Colonic mucosa (tissue), 4 donors: Measurements from ENCODE around the gene SH3TC1. TPM values are rescaled to one million over a fixed set of nuclear protein-coding genes. Genes with fewer than 3 reads are reported as not detected.

Source experiments
- DNase-seq: peaks from one replicate; pipeline ENCODE4 v3.0.0-alpha.2; 2020
- H3K27ac ChIP-seq: fragments of 200-600 bp; one replicate; pipeline ENCODE4 v1.8.0; 2021
- H3K27me3 ChIP-seq: fragments of 200-600 bp; one replicate; pipeline ENCODE4 v1.8.0; 2021
- H3K36me3 ChIP-seq: fragments of 200-600 bp; one replicate; pipeline ENCODE4 v1.8.0; 2021
- H3K4me1 ChIP-seq: fragments of 200-600 bp; one replicate; pipeline ENCODE4 v1.8.0; 2021; ENCODE audit warnings: mild to moderate bottlenecking
- H3K4me3 ChIP-seq: fragments of 200-600 bp; one replicate; pipeline ENCODE4 v1.8.0; 2021
- H3K9ac ChIP-seq, 2 donors: one replicate each; pipeline ENCODE4 v1.7.0; 2013; ENCODE audit warnings: control low read depth in 2 of 2, low read depth in 2 of 2, low read length in 2 of 2
- H3K9me3 ChIP-seq: fragments of 200-600 bp; one replicate; pipeline ENCODE4 v1.8.0; 2021
- CTCF ChIP-seq: fragments of 200-600 bp; IDR thresholded peaks from one replicate; pipeline ENCODE4 v1.8.0; 2022; ENCODE audit warnings: antibody characterized with exemption, mild to moderate bottlenecking
- intact Hi-C: fragments of 100-400 bp; cut with DNase I; formaldehyde crosslinking; loops from one replicate; pipeline ENCODE4 v1.14.1; 2022
- total RNA-seq, 2 donors: library from RNA; stranded (reverse); fragmentation: NEBNext Ultra II Directional in 1 of 2; extraction: Animal tissue kit (Norgen Biotek cat#: 25700) in 1 of 2; gene quantifications; one replicate each; pipeline ENCODE4 v1.2.1, GENCODE V29; 2021
- donor health status: healthy.
- donor health status: DM: no; HTN: no; CAD: no.
- donor health status: DM: no; HTN: no; CAD: no.

The SH3TC1 gene
- total RNA-seq, 2 donors from 2014 or later = 10.8 to 22.5 TPM

- no peaks in the 10 kb centered on the region for H3K4me1 ChIP-seq
- no peak overlapping the region for H3K27ac ChIP-seq
- intact Hi-C loops = no loop called here
- H3K27me3 ChIP-seq = no peaks in the 10 kb centered on the region
- no peaks in the 10 kb centered on the region for H3K36me3 ChIP-seq
- DNase-seq = no peak
- no peak overlapping the region for H3K9ac ChIP-seq
- no peak for TF ChIP-seq CTCF
- H3K4me3 ChIP-seq = no peak overlapping the region
- no peaks in the 10 kb centered on the region for H3K9me3 ChIP-seq
Measured at GRCh38 chr4:8278009-8278395, 78.9 kb downstream of the SH3TC1 start.

- Histone ChIP-seq H3K36me3 (no peaks in the 10 kb centered on the region), H3K9me3 (no peaks in the 10 kb centered on the region), H3K4me1 (no peaks in the 10 kb centered on the region), H3K9ac (no peak overlapping the region), H3K27me3 (no peaks in the 10 kb centered on the region), H3K27ac (no peak overlapping the region), H3K4me3 (no peak overlapping the region)
- intact Hi-C loops = no loop called here
- TF ChIP-seq CTCF = no peak
- no peak for DNase-seq
Measured at GRCh38 chr4:8278421-8279287, 79.6 kb downstream of the SH3TC1 start.

- no peaks in the 10 kb centered on the region for H3K36me3 ChIP-seq
- no peaks in the 10 kb centered on the region for H3K9me3 ChIP-seq
- no peak overlapping the region for H3K9ac ChIP-seq
- intact Hi-C loops = no loop called here
- no peaks in the 10 kb centered on the region for H3K27me3 ChIP-seq
- no peak for TF ChIP-seq CTCF
- DNase-seq = no peak
- H3K4me1 ChIP-seq = no peaks in the 10 kb centered on the region
- no peak overlapping the region for H3K27ac ChIP-seq
- no peak overlapping the region for H3K4me3 ChIP-seq
Measured at GRCh38 chr4:8279321-8280157, 80.4 kb downstream of the SH3TC1 start.

- no peak overlapping the region for H3K27ac ChIP-seq
- H3K9me3 ChIP-seq = no peaks in the 10 kb centered on the region
- no peak overlapping the region for H3K4me3 ChIP-seq
- H3K36me3 ChIP-seq = no peaks in the 10 kb centered on the region
- no peaks in the 10 kb centered on the region for H3K27me3 ChIP-seq
- no peak overlapping the region for H3K9ac ChIP-seq
- no peak for DNase-seq
- no peak for TF ChIP-seq CTCF
- H3K4me1 ChIP-seq = no peaks in the 10 kb centered on the region
- intact Hi-C loops = no loop called here
Measured at GRCh38 chr4:8280158-8280875, 81.2 kb downstream of the SH3TC1 start.

- Histone ChIP-seq H3K9me3 (no peaks in the 10 kb centered on the region), H3K36me3 (no peaks in the 10 kb centered on the region), H3K4me3 (no peak overlapping the region), H3K27me3 (no peaks in the 10 kb centered on the region), H3K4me1 (no peaks in the 10 kb centered on the region), H3K9ac (no peak overlapping the region), H3K27ac (no peak overlapping the region)
- intact Hi-C loops = no loop called here
- no peak for DNase-seq
- TF ChIP-seq CTCF = no peak
Measured at GRCh38 chr4:8280876-8281440, 81.9 kb downstream of the SH3TC1 start.
